Pancreas (tissue), 10 donors: ENCODE data around the gene BLOC1S4. TPM values are rescaled to one million over a fixed set of nuclear protein-coding genes. Genes with fewer than 3 reads are reported as not detected.

ENCODE experiments used
- ATAC-seq, 4 donors: fragments of 200-7000 bp; cut with Tn5 transposase; one replicate each; pipeline versions ENCODE4 v1.8.0 to v1.9.1; 2020; ENCODE audit warnings: mild to moderate bottlenecking in 4 of 4, moderate library complexity in 4 of 4
- DNase-seq, 6 donors: peaks; one replicate each; pipeline ENCODE4 v3.0.0-alpha.2; 2020
- FAIRE-seq: peaks from 2 replicates; lab custom pipeline; 2012; peaks lifted over from hg19 to GRCh38; lab: Jason Lieb, UNC
- H3K27ac ChIP-seq, 4 donors: fragments of 200-600 bp; sonication (generic); 1 replicate in 3 of 4; 2 replicates in 1 of 4; pipeline versions ENCODE4 v1.5.0 to v1.8.0; 2020
- H3K27me3 ChIP-seq, 4 donors: fragments of 200-600 bp; one replicate each; pipeline ENCODE4 v1.8.0; 2021
- H3K36me3 ChIP-seq, 3 donors: fragments of 200-600 bp; sonication (generic) in 1 of 3; one replicate each; pipeline versions ENCODE4 v1.5.0 to v1.8.0; 2020 to 2021
- H3K4me1 ChIP-seq, 3 donors: fragments of 200-600 bp; one replicate each; pipeline ENCODE4 v1.8.0; 2021
- H3K4me3 ChIP-seq, 4 donors: fragments of 200-600 bp; sonication (generic) in 2 of 4; one replicate each; pipeline versions ENCODE4 v1.5.0 to v1.8.0; 2020 to 2021
- H3K9me3 ChIP-seq, 4 donors: fragments of 200-600 bp; one replicate each; pipeline ENCODE4 v1.8.0; 2021
- WGBS, 2 donors: extraction: QIAGEN DNeasy Blood & Tissue Kit; methylation state at CpG; one replicate each; pipeline ENCODE4 v1.1.7; 2013; 5-methylcytosine and 5-hydroxymethylcytosine counted together
- intact Hi-C, 3 donors: fragments of 100-400 bp; cut with DNase I; formaldehyde crosslinking; loops; one replicate each; pipeline versions ENCODE4 v1.11.1 to v1.14.2; 2022
- polyA plus RNA-seq, 2 donors: library from polyadenylated mRNA; stranded (reverse); fragments of 200-250 nt; gene quantifications; one replicate each; pipeline ENCODE4 v1.2.3, GENCODE V29; 2013
- total RNA-seq, 6 donors: library from RNA; stranded (reverse); fragmentation: NEBNext Ultra II Directional in 4 of 6; extraction: Animal tissue kit (Norgen Biotek cat#: 25700) in 4 of 6; gene quantifications; one replicate each; pipeline versions ENCODE4 v1.2.1 to v1.2.4, GENCODE V29; 2021 to 2023
- TF ChIP-seq, protein P1 (sequence below), 4 donors: fragments of 200-600 bp; sonication (generic) in 3 of 4; IDR thresholded peaks; one replicate each; pipeline versions ENCODE4 v1.5.0 to v1.8.0; 2021; ENCODE audit warnings: antibody characterized with exemption in 4 of 4
- donor health status: healthy with polysubstance abuse.
- donor health status: DM: no; HTN: no; CAD: no; lungs with moderate emphysema.
- donor health status: DM: no; HTN: no; CAD: no.
- donor health status: control.
- donor health status: control.
- donor health status: Bipolar disorder and iron deficiency.
- donor health status: DM: yes; HTN: yes; CAD: no.
- donor health status: DM: no; HTN: no; CAD: no.
- donor health status: DM: no; HTN: no; CAD: no.
- donor health status: DM: yes; HTN: yes; CAD: no.

The BLOC1S4 gene
- total and polyA plus RNA-seq, 8 donors = 3.3 to 8.4 (median 5.1) TPM

DNA sequence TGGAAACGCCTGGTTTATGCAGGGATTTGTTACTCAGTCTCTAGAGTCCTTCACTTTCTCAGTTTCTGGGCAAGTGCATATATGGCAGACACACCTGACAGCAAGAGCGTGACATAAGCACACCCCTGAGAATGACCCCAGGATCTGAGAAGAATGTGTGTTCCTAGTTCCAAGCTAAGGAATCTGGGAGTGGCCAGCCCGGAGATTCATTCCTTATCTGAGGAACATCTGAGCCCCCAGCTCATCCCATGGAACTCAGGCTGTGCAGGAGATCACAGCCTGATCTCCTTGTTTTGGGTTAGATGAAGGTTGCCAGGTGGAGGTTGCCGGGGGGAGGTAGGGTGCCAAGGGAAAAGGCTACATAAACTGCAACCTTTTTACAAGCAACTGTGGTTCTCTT is 42.8 kb downstream of the BLOC1S4 start:
- ATAC-seq (no peak), FAIRE-seq (no peak), DNase-seq (no peak)
- WGBS, 2 donors = 70 to 80% methylated on average over 4 of the region's 4 CpGs
- Histone ChIP-seq H3K27me3 (no peaks in the 10 kb centered on the region), H3K27ac (no peak overlapping the region), H3K4me3 (no peak overlapping the region), H3K4me1 (no peaks in the 10 kb centered on the region), H3K9me3 (no peaks in the 10 kb centered on the region), H3K36me3 (no peaks in the 10 kb centered on the region)
- intact Hi-C loops = no loop called here
- TF ChIP-seq, protein P1, sequence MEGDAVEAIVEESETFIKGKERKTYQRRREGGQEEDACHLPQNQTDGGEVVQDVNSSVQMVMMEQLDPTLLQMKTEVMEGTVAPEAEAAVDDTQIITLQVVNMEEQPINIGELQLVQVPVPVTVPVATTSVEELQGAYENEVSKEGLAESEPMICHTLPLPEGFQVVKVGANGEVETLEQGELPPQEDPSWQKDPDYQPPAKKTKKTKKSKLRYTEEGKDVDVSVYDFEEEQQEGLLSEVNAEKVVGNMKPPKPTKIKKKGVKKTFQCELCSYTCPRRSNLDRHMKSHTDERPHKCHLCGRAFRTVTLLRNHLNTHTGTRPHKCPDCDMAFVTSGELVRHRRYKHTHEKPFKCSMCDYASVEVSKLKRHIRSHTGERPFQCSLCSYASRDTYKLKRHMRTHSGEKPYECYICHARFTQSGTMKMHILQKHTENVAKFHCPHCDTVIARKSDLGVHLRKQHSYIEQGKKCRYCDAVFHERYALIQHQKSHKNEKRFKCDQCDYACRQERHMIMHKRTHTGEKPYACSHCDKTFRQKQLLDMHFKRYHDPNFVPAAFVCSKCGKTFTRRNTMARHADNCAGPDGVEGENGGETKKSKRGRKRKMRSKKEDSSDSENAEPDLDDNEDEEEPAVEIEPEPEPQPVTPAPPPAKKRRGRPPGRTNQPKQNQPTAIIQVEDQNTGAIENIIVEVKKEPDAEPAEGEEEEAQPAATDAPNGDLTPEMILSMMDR (IDR thresholded peaks at IDR 0.05) = no peak

DNA sequence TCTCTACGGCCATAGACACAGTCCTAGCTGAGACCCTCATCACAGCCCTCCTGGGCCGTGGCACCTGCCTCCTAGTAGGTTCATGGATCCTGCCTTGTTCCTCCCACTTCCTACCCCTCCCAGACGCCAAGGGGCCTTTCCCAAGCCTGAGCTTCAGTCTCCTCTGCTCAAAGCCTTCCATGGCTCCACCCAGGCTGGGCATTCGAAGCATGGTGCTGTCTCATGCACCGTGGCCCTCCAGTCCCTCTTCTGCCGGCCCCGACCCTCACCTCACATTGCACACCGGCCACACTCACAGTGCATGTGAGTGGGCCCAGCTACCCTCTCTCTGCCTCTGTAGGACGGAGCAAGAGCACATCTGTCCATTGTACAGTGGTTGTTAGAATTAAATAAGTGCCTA is 44.9 kb downstream of the BLOC1S4 start:
- Histone ChIP-seq H3K27ac (no peak overlapping the region), H3K27me3 (no peaks in the 10 kb centered on the region), H3K4me1 (no peaks in the 10 kb centered on the region), H3K4me3 (no peak overlapping the region), H3K36me3 (no peaks in the 10 kb centered on the region), H3K9me3 (no peaks in the 10 kb centered on the region)
- ATAC-seq (no peak), DNase-seq (peak in 1 of 6 donors; percentile 39), FAIRE-seq (no peak)
- TF ChIP-seq, protein P1 (IDR thresholded peaks at IDR 0.05) = no peak
- WGBS, 2 donors = 81 to 82% methylated on average over 9 of the region's 9 CpGs
- intact Hi-C loops = no loop called here

DNA sequence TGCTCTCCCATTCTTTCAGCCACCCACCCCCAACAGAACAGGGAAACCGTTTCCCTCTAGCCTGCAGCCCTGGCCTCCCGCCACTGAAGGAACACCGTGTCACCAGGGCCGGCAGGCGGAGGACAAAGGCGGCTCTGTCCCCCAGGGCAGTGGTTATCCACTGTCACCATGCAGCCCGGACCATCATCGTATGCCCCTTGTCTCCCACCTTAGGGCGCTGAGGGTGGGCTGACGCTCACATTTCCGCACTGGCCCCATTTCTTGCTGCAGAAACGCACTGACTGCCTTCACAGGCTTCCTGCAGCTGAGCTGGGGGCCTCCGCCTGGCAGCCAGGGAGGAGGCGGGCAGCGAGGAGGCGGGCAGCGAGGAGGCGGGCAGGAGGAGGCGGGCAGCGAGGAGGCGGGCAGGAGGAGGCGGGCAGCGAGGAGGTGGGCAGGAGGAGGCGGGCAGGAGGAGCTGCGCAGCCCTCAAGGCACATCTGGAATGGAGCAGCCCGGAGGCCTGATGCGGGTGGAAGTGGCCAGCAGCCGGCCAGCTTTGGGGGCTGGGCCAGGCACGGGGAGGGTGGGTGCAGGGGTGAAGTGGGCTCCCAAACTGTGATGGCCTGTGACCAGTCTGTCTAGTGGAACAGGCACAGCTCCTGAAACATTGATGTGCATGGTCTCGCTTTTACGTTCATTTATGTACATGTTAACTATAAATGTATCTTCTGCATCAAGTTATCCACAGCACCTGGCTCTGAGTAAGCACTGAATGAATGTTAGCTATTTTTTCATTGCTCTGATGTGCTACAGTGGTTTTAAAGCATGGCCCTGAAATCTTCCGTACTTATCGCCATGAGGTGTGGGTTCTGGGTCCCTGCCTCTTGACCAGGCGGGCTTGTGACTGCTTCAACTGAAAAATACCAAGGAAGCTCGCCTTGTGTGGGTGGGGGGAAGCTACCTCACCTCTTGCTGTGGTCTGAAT is 46.0 kb downstream of the BLOC1S4 start:
- peak in 1 of 6 donors; percentile 52 for DNase-seq
- Histone ChIP-seq H3K4me1 (no peaks in the 10 kb centered on the region), H3K27ac (no peak overlapping the region), H3K4me3 (no peak overlapping the region), H3K9me3 (no peaks in the 10 kb centered on the region), H3K36me3 (no peaks in the 10 kb centered on the region), H3K27me3 (no peaks in the 10 kb centered on the region)
- intact Hi-C loops = no loop called here
- FAIRE-seq = no peak
- 70 to 75% methylated on average over 35 of the region's 35 CpGs for WGBS, 2 donors
- peak; percentile 40 to 82 (median 56) for ATAC-seq
- TF ChIP-seq, protein P1 (IDR thresholded peaks at IDR 0.05) = no peak

DNA sequence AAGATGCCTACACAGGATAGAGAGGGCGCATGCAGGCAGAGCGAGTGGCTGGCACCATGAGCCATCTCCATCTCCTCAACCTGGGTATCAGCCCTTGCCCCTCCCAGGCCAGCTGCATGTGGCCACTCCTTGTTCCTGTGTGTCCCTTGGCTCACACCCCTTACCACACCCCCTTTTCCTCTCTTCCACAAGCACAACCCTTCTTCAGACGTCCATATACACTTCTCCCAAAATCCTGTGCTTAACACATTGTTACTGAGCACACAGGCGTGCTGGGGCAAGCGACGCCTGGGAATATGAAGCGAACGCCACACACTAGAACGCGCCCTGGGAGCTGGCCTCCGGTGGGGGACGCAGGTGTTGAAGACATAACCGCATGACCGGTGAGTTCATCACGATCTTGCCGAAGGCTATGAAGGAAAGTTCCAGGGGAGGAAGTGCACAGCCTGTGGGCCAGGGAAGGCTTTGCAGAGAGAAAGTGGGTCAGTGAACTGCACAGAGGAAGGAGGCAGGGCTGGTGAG is 47.4 kb downstream of the BLOC1S4 start:
- Histone ChIP-seq H3K4me1 (no peaks in the 10 kb centered on the region), H3K27me3 (no peaks in the 10 kb centered on the region), H3K4me3 (no peak overlapping the region), H3K9me3 (no peaks in the 10 kb centered on the region), H3K36me3 (no peaks in the 10 kb centered on the region), H3K27ac (no peak overlapping the region)
- DNase-seq (peak in 1 of 6 donors; percentile 37), ATAC-seq (no peak), FAIRE-seq (no peak)
- WGBS, 2 donors = 73 to 84% methylated on average over 16 of the region's 16 CpGs
- intact Hi-C loops = no loop called here
- TF ChIP-seq, protein P1 (IDR thresholded peaks at IDR 0.05) = no peak
